ENCODE data around the gene PLEKHJ1. TPM values are rescaled to one million over a fixed set of nuclear protein-coding genes. Genes with fewer than 3 reads are reported as not detected.
A peak's percentile ranks its signal among the peaks of the same experiment; 100 is the strongest.

The PLEKHJ1 gene
- total and polyA plus RNA-seq, 9 of the 15 experiments (the other 6 are each of a cell fraction or from before 2014, with no cell fraction given): 1.5 to 188 (median 63.9) TPM

- peaks cover 57% of the 10 kb centered on the region for H4K20me1 ChIP-seq (replicated peaks; ENCODE audit: control insufficient read depth, insufficient read depth, low read length)
- DNase-seq (ENCODE audit: extremely low read depth in 1 of 4, low spot score in 3 of 4): no peak
- ChIA-PET POLR2A (interaction anchor here (0.6 to 4.8 kb wide), 6 partner anchors 9 to 200 kb away, joined by 3 to 86 read pairs (median 6); no protein-coding TSS in a partner anchor), CTCF (ENCODE audit: low intra/inter-chr PET ratio) (no interaction called here)
- peak; percentile 40 for FAIRE-seq
- H3K36me3 ChIP-seq (ENCODE audit: control insufficient read depth, insufficient read depth, low read length): peaks cover 58% of the 10 kb centered on the region; the same call in 2 of the 3 replicates
- peaks cover 19% of the 10 kb centered on the region for H3K9me1 ChIP-seq (ENCODE audit: control insufficient read depth, insufficient read depth, low read length)
- peaks cover 95% of the 10 kb centered on the region for H3K79me2 ChIP-seq (ENCODE audit: control insufficient read depth, insufficient read depth, low read length)
- no peak overlapping the region for H2AFZ ChIP-seq (ENCODE audit: low read depth, low read length)
- intact Hi-C loops (cut with micrococcal nuclease): loop anchor here (2.0 kb wide), 1 partner anchor 25 kb away; no protein-coding TSS in a partner anchor
- peaks cover 28 to 65% of the 10 kb centered on the region in 2 experiments for H3K4me1 ChIP-seq (replicated peaks in 1 of 2; ENCODE audit: control insufficient read depth in 2 of 2, insufficient read depth in 2 of 2, low read length in 2 of 2)
- ATAC-seq: no peak
- peak overlapping the region; percentile 98 for H3K27ac ChIP-seq (ENCODE audit: extremely low read depth, low read depth, low read length)
- 4% methylated on average over 6 of the region's 6 CpGs for WGBS (ENCODE audit: insufficient coverage, low coverage, missing lambda C conversion rate)
- peak overlapping the region; percentile 97 for H3K4me3 ChIP-seq
- peak overlapping the region; percentile 94 for H3K4me2 ChIP-seq (ENCODE audit: insufficient read depth, low read length)
- no TSS peak for BruUV-seq (replicated peaks)
- H3K9ac ChIP-seq (ENCODE audit: insufficient read depth in 1 of 2, low read depth in 2 of 2, low read length in 2 of 2): peak overlapping the region; percentile 90 to 98
- no peaks in the 10 kb centered on the region for H3K9me3 ChIP-seq (replicated peaks; ENCODE audit: control insufficient read depth, insufficient read depth, low read depth, low read length)
- H3K27me3 ChIP-seq (ENCODE audit: control insufficient read depth in 2 of 2, insufficient read depth in 2 of 2, low read length in 2 of 2): no peaks in the 10 kb centered on the region
- in situ Hi-C loops (cut with MboI): loop anchor here (5.0 to 10.0 kb wide), 3 partner anchors 34 to 159 kb away; no protein-coding TSS in a partner anchor
- TF ChIP-seq KDM4B (IDR thresholded peaks at IDR 0.05; ENCODE audit: borderline replicate concordance in 2 of 2, low read depth in 1 of 2): no peak
- TF ChIP-seq KDM5B (IDR thresholded peaks at IDR 0.05; ENCODE audit: insufficient replicate concordance, low read depth, low read length): peak; percentile 18
- TF ChIP-seq ARID4B (CRISPR knock-in tag; IDR thresholded peaks at IDR 0.05): no peak
- no peak for TF ChIP-seq MNT (conservative IDR thresholded peaks at IDR 0.05)
- no peak for TF ChIP-seq HBP1 (CRISPR knock-in tag; IDR thresholded peaks at IDR 0.05)
- no peak for TF ChIP-seq NCOA2 (IDR thresholded peaks at IDR 0.05; ENCODE audit: partially characterized antibody in 2 of 2)
- no peak for TF ChIP-seq GATAD2B (IDR thresholded peaks at IDR 0.05; ENCODE audit: borderline replicate concordance)
- no peak for TF ChIP-seq NFATC3 (IDR thresholded peaks at IDR 0.05)
- 0 out of 2 replicates have a peak, but pooled peaks have one; percentile 23 for TF ChIP-seq TFAP4 (CRISPR knock-in tag; IDR thresholded peaks at IDR 0.05; ENCODE audit: borderline replicate concordance)
- TF ChIP-seq NR4A1 (CRISPR knock-in tag; IDR thresholded peaks at IDR 0.05): no peak
- TF ChIP-seq NR4A1 (tag; IDR thresholded peaks at IDR 0.05): no peak
- TF ChIP-seq ZNF175 (CRISPR knock-in tag; IDR thresholded peaks at IDR 0.05; ENCODE audit: low read depth): no peak
- no peak for TF ChIP-seq NR1H2 (CRISPR knock-in tag; IDR thresholded peaks at IDR 0.05)
- no peak for TF ChIP-seq HSF4 (CRISPR knock-in tag; IDR thresholded peaks at IDR 0.05; ENCODE audit: borderline replicate concordance)
Measured at GRCh38 chr19:2237869-2238153, 1.7 kb upstream of the PLEKHJ1 start.

Data from K562 (cell line).